A673 (cell line): Measurements from ENCODE around the gene TMEM178A.

Source experiments
- EZH2 ChIP-seq: fragments of 200-600 bp; sonication (generic); IDR thresholded peaks from 2 replicates; pipeline ENCODE4 v1.6.1; 2017; ENCODE audit warnings: borderline replicate concordance, low read depth, mild to moderate bottlenecking, mixed read lengths, antibody characterized with exemption, low read length; ENCODE audit not compliant: poor library complexity, severe bottlenecking
- TF ChIP-seq, protein P1 (sequence below): fragments of 300-800, 200-600 bp; sonication (generic); conservative IDR thresholded peaks from 2 replicates; pipeline ENCODE4 v1.5.1; 2017; ENCODE audit warnings: low read depth, mild to moderate bottlenecking, antibody characterized with exemption, low read length, moderate library complexity, mixed read lengths

DNA sequence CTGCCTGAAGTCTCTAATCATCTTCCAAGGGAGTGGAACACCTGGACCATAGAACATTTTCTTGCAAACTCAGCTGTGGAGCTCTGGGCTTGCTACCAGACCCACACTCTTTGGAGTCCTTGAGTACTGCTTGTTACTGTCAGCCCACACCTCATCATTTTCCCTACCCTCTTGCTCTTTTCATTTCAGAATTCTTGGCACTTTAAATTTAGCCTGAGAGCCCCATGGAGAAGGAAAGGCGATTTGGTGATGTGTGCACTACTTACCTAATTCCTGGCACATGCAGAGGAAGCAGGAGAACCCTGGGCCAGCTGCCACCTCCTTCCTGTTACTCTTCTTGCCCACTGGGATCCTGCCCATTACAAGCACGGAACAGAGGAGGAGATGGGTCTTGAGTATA, 31.7 kb downstream of the TMEM178A start:
- TF ChIP-seq, protein P1, sequence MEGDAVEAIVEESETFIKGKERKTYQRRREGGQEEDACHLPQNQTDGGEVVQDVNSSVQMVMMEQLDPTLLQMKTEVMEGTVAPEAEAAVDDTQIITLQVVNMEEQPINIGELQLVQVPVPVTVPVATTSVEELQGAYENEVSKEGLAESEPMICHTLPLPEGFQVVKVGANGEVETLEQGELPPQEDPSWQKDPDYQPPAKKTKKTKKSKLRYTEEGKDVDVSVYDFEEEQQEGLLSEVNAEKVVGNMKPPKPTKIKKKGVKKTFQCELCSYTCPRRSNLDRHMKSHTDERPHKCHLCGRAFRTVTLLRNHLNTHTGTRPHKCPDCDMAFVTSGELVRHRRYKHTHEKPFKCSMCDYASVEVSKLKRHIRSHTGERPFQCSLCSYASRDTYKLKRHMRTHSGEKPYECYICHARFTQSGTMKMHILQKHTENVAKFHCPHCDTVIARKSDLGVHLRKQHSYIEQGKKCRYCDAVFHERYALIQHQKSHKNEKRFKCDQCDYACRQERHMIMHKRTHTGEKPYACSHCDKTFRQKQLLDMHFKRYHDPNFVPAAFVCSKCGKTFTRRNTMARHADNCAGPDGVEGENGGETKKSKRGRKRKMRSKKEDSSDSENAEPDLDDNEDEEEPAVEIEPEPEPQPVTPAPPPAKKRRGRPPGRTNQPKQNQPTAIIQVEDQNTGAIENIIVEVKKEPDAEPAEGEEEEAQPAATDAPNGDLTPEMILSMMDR = no peak
- no peak for TF ChIP-seq EZH2
